ENCODE results near the gene FAHD2B.
"Not testable (repeated sequence)": the region's sequence is repeated elsewhere in the genome, so short reads cannot be mapped to it uniquely, and the experiment has no call there.

FAHD2B gene

GRCh38 chr2:97067279-97068004, 27.2 kb downstream of the FAHD2B start:
- no peak for DNase-seq

GRCh38 chr2:97066030-97066429, 28.7 kb downstream of the FAHD2B start:
- not testable (repeated sequence) for DNase-seq

- not testable (repeated sequence) for DNase-seq
Observed at GRCh38 chr2:97062020-97062419, 32.7 kb downstream of the FAHD2B start.

GRCh38 chr2:97059782-97060181, 34.9 kb downstream of the FAHD2B start:
- DNase-seq: not testable (repeated sequence)

GRCh38 chr2:97056150-97056549, 38.5 kb downstream of the FAHD2B start:
- not testable (repeated sequence) for DNase-seq

GRCh38 chr2:97050032-97050431, 44.6 kb downstream of the FAHD2B start:
- DNase-seq: not testable (repeated sequence)

GRCh38 chr2:97048448-97048847, 46.2 kb downstream of the FAHD2B start:
- DNase-seq: not testable (repeated sequence)

- DNase-seq: not testable (repeated sequence)
Observed at GRCh38 chr2:97046676-97047075, 48.0 kb downstream of the FAHD2B start.

- DNase-seq: not testable (repeated sequence)
Observed at GRCh38 chr2:97045895-97046499, 48.7 kb downstream of the FAHD2B start.
